SK-N-SH (cell line): Measurements from ENCODE around the gene KCTD12. TPM values are rescaled to one million over a fixed set of nuclear protein-coding genes. Genes with fewer than 3 reads are reported as not detected.

Source experiments
- CTCF ChIA-PET: fragments of 300-600, 350-600 bp; formaldehyde crosslinking; extraction: SDS; loops from one replicate; lab custom pipeline; 2021; lab: Yijun Ruan, JAX
- POLR2A ChIA-PET: fragments of 350-600 bp; sonication (Branson Sonifier 250); formaldehyde crosslinking; extraction: SDS; loops from one replicate; lab custom pipeline; 2020; ENCODE audit warnings: antibody characterized with exemption, inconsistent platforms; lab: Yijun Ruan, JAX
- DNase-seq: peaks from one replicate; pipeline ENCODE4 v3.0.0; 2012
- H2AFZ ChIP-seq: fragments of 200-600 bp; sonication (generic); 2 replicates; pipeline ENCODE4 v1.8.1; 2016; ENCODE audit warnings: antibody characterized with exemption, mild to moderate bottlenecking, low read depth
- H3F3A ChIP-seq: fragments of 200-600 bp; sonication (generic); replicated peaks from 2 replicates; pipeline ENCODE3; 2016; ENCODE audit warnings: antibody characterized with exemption, mild to moderate bottlenecking; ENCODE audit not compliant: insufficient read depth
- H3K27ac ChIP-seq, 2 experiments: fragments of 200-500 bp in 1 of 2; fragments of 200-600 bp in 1 of 2; sonication (Bioruptor generic) in 1 of 2; sonication (generic), shearing (Covaris generic) in 1 of 2; 2 replicates each; pipeline versions ENCODE4 v1.5.1 to v1.6.1; 2014 to 2016; ENCODE audit warnings: low read depth in 2 of 2, inconsistent platforms in 1 of 2, low read length in 1 of 2, mild to moderate bottlenecking in 1 of 2, mixed read lengths in 1 of 2
- H3K27me3 ChIP-seq: fragments of 200-600 bp; sonication (generic), shearing (Covaris generic); 2 replicates; pipeline ENCODE4 v1.6.1; 2016; ENCODE audit warnings: mixed run types; ENCODE audit not compliant: insufficient read depth
- H3K36me3 ChIP-seq, 2 experiments: fragments of 200-500 bp in 1 of 2; fragments of 200-600 bp in 1 of 2; sonication (Bioruptor generic) in 1 of 2; sonication (generic) in 1 of 2; replicated peaks in 1 of 2; 2 replicates each; pipeline versions ENCODE3 to v1.5.1; 2014 to 2016; ENCODE audit warnings: low read length in 1 of 2, mild to moderate bottlenecking in 1 of 2; ENCODE audit not compliant: insufficient read depth in 2 of 2, control insufficient read depth in 1 of 2
- H3K4me1 ChIP-seq, 2 experiments: fragments of 200-500 bp in 1 of 2; fragments of 200-600 bp in 1 of 2; sonication (Bioruptor generic) in 1 of 2; sonication (generic), shearing (Covaris generic) in 1 of 2; 2 replicates each; pipeline versions ENCODE4 v1.5.1 to v1.6.1; 2014 to 2016; ENCODE audit warnings: low read depth in 1 of 2, low read length in 1 of 2, mixed run types in 1 of 2; ENCODE audit not compliant: insufficient read depth in 2 of 2, control insufficient read depth in 1 of 2
- H3K4me2 ChIP-seq: fragments of 200-600 bp; sonication (generic), shearing (Covaris generic); 2 replicates; pipeline ENCODE4 v1.6.1; 2017; ENCODE audit warnings: mixed run types
- H3K4me3 ChIP-seq, 2 experiments: fragments of 200-500 bp in 1 of 2; fragments of 200-600 bp in 1 of 2; sonication (Bioruptor generic) in 1 of 2; sonication (generic), shearing (Covaris generic) in 1 of 2; 2 replicates each; pipeline versions ENCODE4 v1.5.1 to v1.8.1; 2014 to 2016; ENCODE audit warnings: low read depth in 2 of 2, inconsistent platforms in 1 of 2, low read length in 1 of 2, mild to moderate bottlenecking in 1 of 2, mixed read lengths in 1 of 2, moderate library complexity in 1 of 2
- H3K79me2 ChIP-seq: fragments of 200-600 bp; sonication (generic); 2 replicates; pipeline ENCODE4 v1.8.1; 2017; ENCODE audit warnings: mild to moderate bottlenecking; ENCODE audit not compliant: insufficient read depth
- H3K9ac ChIP-seq: fragments of 200-600 bp; sonication (generic); 2 replicates; pipeline ENCODE4 v1.6.1; 2017; ENCODE audit warnings: mixed run types
- H3K9me2 ChIP-seq: fragments of 200-600 bp; sonication (generic); 2 replicates; pipeline ENCODE4 v1.6.1; 2017; ENCODE audit warnings: mixed run types
- H3K9me3 ChIP-seq: fragments of 200-600 bp; sonication (generic); 2 replicates; pipeline ENCODE4 v1.6.1; 2017; ENCODE audit warnings: mixed run types, mild to moderate bottlenecking, moderate library complexity
- H4K20me1 ChIP-seq: fragments of 200-600 bp; sonication (generic); 2 replicates; pipeline ENCODE4 v1.6.1; 2017; ENCODE audit warnings: mild to moderate bottlenecking, mixed run types; ENCODE audit not compliant: insufficient read depth
- CHD2 ChIP-seq: fragments of 150-350 bp; IDR thresholded peaks from 2 replicates; pipeline ENCODE4 v1.6.1; 2018; ENCODE audit warnings: low read length; ENCODE audit not compliant: partially characterized antibody
- EZH2phosphoT487 ChIP-seq: fragments of 200-600 bp; sonication (generic); IDR thresholded peaks from 2 replicates; pipeline ENCODE4 v1.6.1; 2017; ENCODE audit warnings: low read depth, mixed run types, mild to moderate bottlenecking, antibody characterized with exemption, moderate library complexity, borderline replicate concordance
- GABPA ChIP-seq: IDR thresholded peaks from 2 replicates; pipeline ENCODE4 v1.4.0; 2012; ENCODE audit warnings: low read depth, mild to moderate bottlenecking
- GATA2 ChIP-seq: sonication (generic); formaldehyde crosslinking; IDR thresholded peaks from 2 replicates; pipeline ENCODE4 v1.5.0; 2020; ENCODE audit warnings: mild to moderate bottlenecking, missing genetic modification reagents
- MXI1 ChIP-seq: IDR thresholded peaks from 2 replicates; pipeline ENCODE4 v1.6.1; 2012; ENCODE audit warnings: mild to moderate bottlenecking, low read depth, low read length, improper control_type of control experiment
- RAD21 ChIP-seq: IDR thresholded peaks from 2 replicates; pipeline ENCODE4 v1.6.1; 2012; ENCODE audit warnings: mild to moderate bottlenecking, low read length
- RCOR1 ChIP-seq: fragments of 150-350 bp; IDR thresholded peaks from 2 replicates; pipeline ENCODE4 v1.6.1; 2017; ENCODE audit warnings: antibody characterized with exemption, low read length
- TCF12 ChIP-seq: IDR thresholded peaks from 2 replicates; pipeline ENCODE4 v1.4.0; 2012
- WGBS: methylation state at CpG from one replicate; pipeline ENCODE4 v1.1.6; 2017; ENCODE audit warnings: low lambda C conversion rate; 5-methylcytosine and 5-hydroxymethylcytosine counted together
- polyA plus RNA-seq, 3 experiments: library from polyadenylated mRNA; depleted of rRNA; stranded (reverse); fragments of >200 nt; gene quantifications; 2 replicates each; pipeline ENCODE4 v1.2.3, GENCODE V29; 2012
- TF ChIP-seq, protein P1 (sequence below): IDR thresholded peaks from 2 replicates; pipeline ENCODE4; 2012
- TF ChIP-seq, protein P2 (sequence below): IDR thresholded peaks from 2 replicates; pipeline ENCODE4 v1.4.0; 2012; ENCODE audit warnings: low read depth, borderline replicate concordance
- TF ChIP-seq, protein P3 (sequence below): IDR thresholded peaks from 2 replicates; pipeline ENCODE4 v1.6.1; 2012; ENCODE audit warnings: mild to moderate bottlenecking, low read depth, low read length, moderate library complexity

Gene KCTD12
- polyA plus RNA-seq, 1 of the 3 experiments (the other 2 are of a cell fraction): 1.0 TPM

DNA sequence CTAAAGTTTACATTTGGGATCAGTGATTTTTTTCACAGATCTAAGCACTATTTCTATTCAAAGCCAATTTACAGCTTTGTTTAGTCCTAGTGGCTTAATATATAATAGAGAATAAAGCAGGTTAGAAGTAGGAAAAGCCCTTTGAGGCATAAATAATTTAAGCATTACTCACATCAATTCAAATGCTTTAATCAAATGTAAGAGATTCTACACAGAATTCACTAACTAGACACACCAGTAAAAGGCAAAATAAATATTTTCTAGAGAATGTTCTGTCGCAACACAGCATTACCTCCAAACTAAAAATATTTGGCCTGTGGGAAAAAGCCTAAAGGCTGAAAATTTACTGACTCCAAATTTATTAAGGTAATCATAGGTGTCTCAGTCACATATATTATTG lies 31.3 kb downstream of the KCTD12 start:
- H2AFZ ChIP-seq: no peak overlapping the region
- ChIA-PET POLR2A (no interaction called here), CTCF (interaction anchor here (0.7 kb wide), 1 partner anchor 1159 kb away, joined by 3 read pairs; no protein-coding TSS in a partner anchor)
- H3K9ac ChIP-seq: no peak overlapping the region
- H3K27me3 ChIP-seq: no peaks in the 10 kb centered on the region
- no peaks in the 10 kb centered on the region for H3K36me3 ChIP-seq
- peaks cover 3% of the 10 kb centered on the region for H3F3A ChIP-seq
- no peak overlapping the region for H3K4me2 ChIP-seq
- H3K4me1 ChIP-seq: peaks cover 2 to 5% of the 10 kb centered on the region in 2 experiments; a peak in 3 of 4 replicates
- no peak for DNase-seq
- H4K20me1 ChIP-seq: no peaks in the 10 kb centered on the region
- H3K4me3 ChIP-seq: no peak overlapping the region
- TF ChIP-seq TCF12 (no peak), MXI1 (no peak), RAD21 (no peak), RCOR1 (no peak), GATA2 (CRISPR knock-in tag) (no peak), EZH2phosphoT487 (no peak), CHD2 (no peak), GABPA (no peak)
- TF ChIP-seq, protein P1, sequence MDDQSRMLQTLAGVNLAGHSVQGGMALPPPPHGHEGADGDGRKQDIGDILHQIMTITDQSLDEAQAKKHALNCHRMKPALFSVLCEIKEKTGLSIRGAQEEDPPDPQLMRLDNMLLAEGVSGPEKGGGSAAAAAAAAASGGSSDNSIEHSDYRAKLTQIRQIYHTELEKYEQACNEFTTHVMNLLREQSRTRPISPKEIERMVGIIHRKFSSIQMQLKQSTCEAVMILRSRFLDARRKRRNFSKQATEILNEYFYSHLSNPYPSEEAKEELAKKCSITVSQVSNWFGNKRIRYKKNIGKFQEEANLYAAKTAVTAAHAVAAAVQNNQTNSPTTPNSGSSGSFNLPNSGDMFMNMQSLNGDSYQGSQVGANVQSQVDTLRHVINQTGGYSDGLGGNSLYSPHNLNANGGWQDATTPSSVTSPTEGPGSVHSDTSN: no peak
- TF ChIP-seq, protein P2, sequence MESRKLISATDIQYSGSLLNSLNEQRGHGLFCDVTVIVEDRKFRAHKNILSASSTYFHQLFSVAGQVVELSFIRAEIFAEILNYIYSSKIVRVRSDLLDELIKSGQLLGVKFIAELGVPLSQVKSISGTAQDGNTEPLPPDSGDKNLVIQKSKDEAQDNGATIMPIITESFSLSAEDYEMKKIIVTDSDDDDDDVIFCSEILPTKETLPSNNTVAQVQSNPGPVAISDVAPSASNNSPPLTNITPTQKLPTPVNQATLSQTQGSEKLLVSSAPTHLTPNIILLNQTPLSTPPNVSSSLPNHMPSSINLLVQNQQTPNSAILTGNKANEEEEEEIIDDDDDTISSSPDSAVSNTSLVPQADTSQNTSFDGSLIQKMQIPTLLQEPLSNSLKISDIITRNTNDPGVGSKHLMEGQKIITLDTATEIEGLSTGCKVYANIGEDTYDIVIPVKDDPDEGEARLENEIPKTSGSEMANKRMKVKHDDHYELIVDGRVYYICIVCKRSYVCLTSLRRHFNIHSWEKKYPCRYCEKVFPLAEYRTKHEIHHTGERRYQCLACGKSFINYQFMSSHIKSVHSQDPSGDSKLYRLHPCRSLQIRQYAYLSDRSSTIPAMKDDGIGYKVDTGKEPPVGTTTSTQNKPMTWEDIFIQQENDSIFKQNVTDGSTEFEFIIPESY: no peak
- TF ChIP-seq, protein P3, sequence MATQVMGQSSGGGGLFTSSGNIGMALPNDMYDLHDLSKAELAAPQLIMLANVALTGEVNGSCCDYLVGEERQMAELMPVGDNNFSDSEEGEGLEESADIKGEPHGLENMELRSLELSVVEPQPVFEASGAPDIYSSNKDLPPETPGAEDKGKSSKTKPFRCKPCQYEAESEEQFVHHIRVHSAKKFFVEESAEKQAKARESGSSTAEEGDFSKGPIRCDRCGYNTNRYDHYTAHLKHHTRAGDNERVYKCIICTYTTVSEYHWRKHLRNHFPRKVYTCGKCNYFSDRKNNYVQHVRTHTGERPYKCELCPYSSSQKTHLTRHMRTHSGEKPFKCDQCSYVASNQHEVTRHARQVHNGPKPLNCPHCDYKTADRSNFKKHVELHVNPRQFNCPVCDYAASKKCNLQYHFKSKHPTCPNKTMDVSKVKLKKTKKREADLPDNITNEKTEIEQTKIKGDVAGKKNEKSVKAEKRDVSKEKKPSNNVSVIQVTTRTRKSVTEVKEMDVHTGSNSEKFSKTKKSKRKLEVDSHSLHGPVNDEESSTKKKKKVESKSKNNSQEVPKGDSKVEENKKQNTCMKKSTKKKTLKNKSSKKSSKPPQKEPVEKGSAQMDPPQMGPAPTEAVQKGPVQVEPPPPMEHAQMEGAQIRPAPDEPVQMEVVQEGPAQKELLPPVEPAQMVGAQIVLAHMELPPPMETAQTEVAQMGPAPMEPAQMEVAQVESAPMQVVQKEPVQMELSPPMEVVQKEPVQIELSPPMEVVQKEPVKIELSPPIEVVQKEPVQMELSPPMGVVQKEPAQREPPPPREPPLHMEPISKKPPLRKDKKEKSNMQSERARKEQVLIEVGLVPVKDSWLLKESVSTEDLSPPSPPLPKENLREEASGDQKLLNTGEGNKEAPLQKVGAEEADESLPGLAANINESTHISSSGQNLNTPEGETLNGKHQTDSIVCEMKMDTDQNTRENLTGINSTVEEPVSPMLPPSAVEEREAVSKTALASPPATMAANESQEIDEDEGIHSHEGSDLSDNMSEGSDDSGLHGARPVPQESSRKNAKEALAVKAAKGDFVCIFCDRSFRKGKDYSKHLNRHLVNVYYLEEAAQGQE: no peak
- H3K9me3 ChIP-seq: no peaks in the 10 kb centered on the region
- no peak overlapping the region; a peak in 2 of 4 replicates for H3K27ac ChIP-seq
- H3K79me2 ChIP-seq: no peaks in the 10 kb centered on the region
- 77% methylated on average over 1 of the region's 1 CpG for WGBS
- no peaks in the 10 kb centered on the region for H3K9me2 ChIP-seq
